ENCODE measurements around the gene MRPS5.

MRPS5 gene

GRCh38 chr2:95059656-95060370 lies 61.8 kb downstream of the MRPS5 start:
- no peak for DNase-seq

GRCh38 chr2:95058989-95059641 lies 62.5 kb downstream of the MRPS5 start:
- no peak for DNase-seq

GRCh38 chr2:95058466-95058988 lies 63.1 kb downstream of the MRPS5 start:
- no peak for DNase-seq

- no peak for DNase-seq
Measured at GRCh38 chr2:95057535-95058370, 63.9 kb downstream of the MRPS5 start.

- DNase-seq, result no peak
Measured at GRCh38 chr2:95056461-95057459, 64.8 kb downstream of the MRPS5 start.

GRCh38 chr2:95056044-95056443 lies 65.6 kb downstream of the MRPS5 start:
- no peak for DNase-seq

- DNase-seq, result no peak
Measured at GRCh38 chr2:95055262-95055661, 66.3 kb downstream of the MRPS5 start.

- DNase-seq, result no peak
Measured at GRCh38 chr2:95054016-95054415, 67.6 kb downstream of the MRPS5 start.

GRCh38 chr2:95053543-95053942 lies 68.1 kb downstream of the MRPS5 start:
- DNase-seq, result no peak

GRCh38 chr2:95052804-95053479 lies 68.7 kb downstream of the MRPS5 start:
- no peak for DNase-seq

GRCh38 chr2:95052307-95052706 lies 69.3 kb downstream of the MRPS5 start:
- DNase-seq, result no peak

GRCh38 chr2:95051626-95052025 lies 70.0 kb downstream of the MRPS5 start:
- no peak for DNase-seq

- no peak for DNase-seq
Measured at GRCh38 chr2:95050385-95051300, 71.0 kb downstream of the MRPS5 start.

GRCh38 chr2:95049961-95050360 lies 71.6 kb downstream of the MRPS5 start:
- no peak for DNase-seq

- no peak for DNase-seq
Measured at GRCh38 chr2:95049683-95049955, 72.0 kb downstream of the MRPS5 start.

GRCh38 chr2:95048825-95049682 lies 72.6 kb downstream of the MRPS5 start:
- DNase-seq, result no peak

- DNase-seq, result no peak
Measured at GRCh38 chr2:95047629-95048510, 73.7 kb downstream of the MRPS5 start.

GRCh38 chr2:95046371-95047112 lies 75.1 kb downstream of the MRPS5 start:
- no peak for DNase-seq
